Measurements from ENCODE around the gene CD109. TPM values are rescaled to one million over a fixed set of nuclear protein-coding genes. Genes with fewer than 3 reads are reported as not detected.

The CD109 gene
- total RNA-seq, 1 experiment from 2014 or later: 8.7 TPM

DNA sequence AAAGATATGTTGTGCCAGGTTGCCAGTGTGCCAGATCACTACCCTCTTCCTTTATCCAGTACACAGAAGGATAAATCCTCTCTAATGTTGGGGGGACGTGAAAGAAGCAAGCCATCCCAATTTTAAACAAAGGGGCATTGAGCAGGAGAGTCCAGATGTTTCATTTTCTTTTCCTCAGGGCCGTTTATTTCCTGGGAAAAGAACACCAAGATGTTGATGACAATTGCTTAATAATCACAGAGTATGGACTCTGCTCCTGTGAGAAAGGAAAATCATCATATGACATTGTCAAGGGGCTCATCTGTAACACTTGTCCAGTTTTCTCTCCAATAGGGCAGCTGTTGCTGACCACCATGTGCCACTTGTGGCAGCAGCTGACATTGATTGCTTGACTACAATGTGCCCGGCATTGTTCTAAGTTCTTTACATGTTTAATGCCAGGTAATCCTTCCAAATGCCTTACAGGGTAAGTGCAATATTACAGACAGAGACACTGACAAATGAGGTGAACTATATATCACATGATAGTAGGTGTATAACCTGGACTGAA lies 161.4 kb downstream of the CD109 start:
- no peaks in the 10 kb centered on the region for H3K36me3 ChIP-seq (ENCODE audit: insufficient read depth, low read length, poor library complexity, severe bottlenecking)
- no peak overlapping the region for H3K27ac ChIP-seq (ENCODE audit: low read depth, low read length, poor library complexity, severe bottlenecking)
- peaks cover 8% of the 10 kb centered on the region for H3K4me1 ChIP-seq (ENCODE audit: insufficient read depth, low read length, poor library complexity, severe bottlenecking)
- intact Hi-C loops (cut with micrococcal nuclease; ENCODE audit: unreplicated experiment): loop anchor here (10.0 kb wide), 1 partner anchor 227 kb away; no protein-coding TSS in a partner anchor
- POLR2A ChIA-PET (ENCODE audit: low non-redundant PET): no interaction called here
- no peak for TF ChIP-seq EZH2 (IDR thresholded peaks at IDR 0.05; ENCODE audit: borderline replicate concordance, low read depth, low read length, poor library complexity, severe bottlenecking)
- TF ChIP-seq, protein P1, sequence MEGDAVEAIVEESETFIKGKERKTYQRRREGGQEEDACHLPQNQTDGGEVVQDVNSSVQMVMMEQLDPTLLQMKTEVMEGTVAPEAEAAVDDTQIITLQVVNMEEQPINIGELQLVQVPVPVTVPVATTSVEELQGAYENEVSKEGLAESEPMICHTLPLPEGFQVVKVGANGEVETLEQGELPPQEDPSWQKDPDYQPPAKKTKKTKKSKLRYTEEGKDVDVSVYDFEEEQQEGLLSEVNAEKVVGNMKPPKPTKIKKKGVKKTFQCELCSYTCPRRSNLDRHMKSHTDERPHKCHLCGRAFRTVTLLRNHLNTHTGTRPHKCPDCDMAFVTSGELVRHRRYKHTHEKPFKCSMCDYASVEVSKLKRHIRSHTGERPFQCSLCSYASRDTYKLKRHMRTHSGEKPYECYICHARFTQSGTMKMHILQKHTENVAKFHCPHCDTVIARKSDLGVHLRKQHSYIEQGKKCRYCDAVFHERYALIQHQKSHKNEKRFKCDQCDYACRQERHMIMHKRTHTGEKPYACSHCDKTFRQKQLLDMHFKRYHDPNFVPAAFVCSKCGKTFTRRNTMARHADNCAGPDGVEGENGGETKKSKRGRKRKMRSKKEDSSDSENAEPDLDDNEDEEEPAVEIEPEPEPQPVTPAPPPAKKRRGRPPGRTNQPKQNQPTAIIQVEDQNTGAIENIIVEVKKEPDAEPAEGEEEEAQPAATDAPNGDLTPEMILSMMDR (conservative IDR thresholded peaks at IDR 0.05; ENCODE audit: low read depth, low read length): no peak
- H3K9me3 ChIP-seq (ENCODE audit: low read depth, low read length, poor library complexity, severe bottlenecking): no peaks in the 10 kb centered on the region
- CTCF ChIA-PET: no interaction called here
- H3K4me3 ChIP-seq (ENCODE audit: low read depth, low read length, poor library complexity, severe bottlenecking): no peak overlapping the region
- DNase-seq (ENCODE audit: low spot score): no peak
- H3K27me3 ChIP-seq (replicated peaks; ENCODE audit: insufficient read depth, low read depth, low read length, poor library complexity): no peaks in the 10 kb centered on the region
- BruUV-seq (replicated peaks): no TSS peak

DNA sequence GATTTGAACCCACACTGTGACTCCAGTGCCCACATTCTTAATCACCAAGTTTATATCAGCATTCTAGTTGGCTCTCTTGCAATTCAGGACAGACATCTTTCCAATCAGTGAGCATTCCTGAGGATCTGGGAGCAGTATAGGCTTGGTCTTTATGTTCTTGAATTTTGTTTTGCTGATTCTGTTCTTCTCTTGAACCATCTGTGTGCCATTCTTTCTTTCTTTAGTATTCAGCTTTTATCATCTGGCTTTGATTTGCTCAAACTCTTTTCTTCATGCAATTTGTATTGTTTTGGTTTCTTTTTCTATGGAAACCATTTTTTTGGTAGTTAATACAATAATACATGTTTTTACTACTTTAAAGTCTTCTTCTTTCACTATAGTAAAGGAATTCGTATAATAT lies 162.4 kb downstream of the CD109 start:
- no TSS peak for BruUV-seq (replicated peaks)
- intact Hi-C loops (cut with micrococcal nuclease; ENCODE audit: unreplicated experiment): loop anchor here (10.0 kb wide), 1 partner anchor 226 kb away; no protein-coding TSS in a partner anchor
- Histone ChIP-seq H3K36me3 (ENCODE audit: insufficient read depth, low read length, poor library complexity, severe bottlenecking) (no peaks in the 10 kb centered on the region), H3K4me1 (ENCODE audit: insufficient read depth, low read length, poor library complexity, severe bottlenecking) (peaks cover 8% of the 10 kb centered on the region), H3K9me3 (ENCODE audit: low read depth, low read length, poor library complexity, severe bottlenecking) (no peaks in the 10 kb centered on the region), H3K27me3 (replicated peaks; ENCODE audit: insufficient read depth, low read depth, low read length, poor library complexity) (no peaks in the 10 kb centered on the region), H3K4me3 (ENCODE audit: low read depth, low read length, poor library complexity, severe bottlenecking) (no peak overlapping the region), H3K27ac (ENCODE audit: low read depth, low read length, poor library complexity, severe bottlenecking) (no peak overlapping the region)
- POLR2A ChIA-PET (ENCODE audit: low non-redundant PET): no interaction called here
- CTCF ChIA-PET: no interaction called here
- no peak for DNase-seq (ENCODE audit: low spot score)
- no peak for TF ChIP-seq EZH2 (IDR thresholded peaks at IDR 0.05; ENCODE audit: borderline replicate concordance, low read depth, low read length, poor library complexity, severe bottlenecking)
- TF ChIP-seq, protein P1 (conservative IDR thresholded peaks at IDR 0.05; ENCODE audit: low read depth, low read length): no peak

DNA sequence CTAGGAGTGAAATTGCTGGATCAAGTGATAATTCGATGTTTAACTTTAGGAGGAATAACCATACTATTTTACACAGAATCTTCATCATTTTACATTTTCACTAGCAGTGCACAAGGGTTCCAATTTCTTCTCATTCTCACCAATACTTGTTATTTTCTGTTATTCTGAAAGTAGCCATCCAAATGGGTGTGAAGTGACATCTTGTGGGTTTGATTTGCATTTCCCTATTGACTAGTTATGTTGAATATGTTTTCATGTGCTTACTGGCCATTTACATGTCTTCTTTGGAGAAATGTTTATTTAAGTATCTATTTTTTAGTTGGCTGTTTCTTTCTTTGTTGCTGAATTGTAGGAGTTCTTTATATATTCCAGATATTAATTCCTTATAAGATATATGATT lies 164.3 kb downstream of the CD109 start:
- Histone ChIP-seq H3K27me3 (replicated peaks; ENCODE audit: insufficient read depth, low read depth, low read length, poor library complexity) (no peaks in the 10 kb centered on the region), H3K36me3 (ENCODE audit: insufficient read depth, low read length, poor library complexity, severe bottlenecking) (no peaks in the 10 kb centered on the region), H3K9me3 (ENCODE audit: low read depth, low read length, poor library complexity, severe bottlenecking) (no peaks in the 10 kb centered on the region), H3K4me1 (ENCODE audit: insufficient read depth, low read length, poor library complexity, severe bottlenecking) (peaks cover 5% of the 10 kb centered on the region), H3K4me3 (ENCODE audit: low read depth, low read length, poor library complexity, severe bottlenecking) (no peak overlapping the region), H3K27ac (ENCODE audit: low read depth, low read length, poor library complexity, severe bottlenecking) (no peak overlapping the region)
- intact Hi-C loops (cut with micrococcal nuclease; ENCODE audit: unreplicated experiment): no loop called here
- POLR2A ChIA-PET (ENCODE audit: low non-redundant PET): no interaction called here
- BruUV-seq (replicated peaks): no TSS peak
- DNase-seq (ENCODE audit: low spot score): no peak
- TF ChIP-seq, protein P1 (conservative IDR thresholded peaks at IDR 0.05; ENCODE audit: low read depth, low read length): no peak
- TF ChIP-seq EZH2 (IDR thresholded peaks at IDR 0.05; ENCODE audit: borderline replicate concordance, low read depth, low read length, poor library complexity, severe bottlenecking): no peak
- CTCF ChIA-PET: no interaction called here

All from A673 (cell line).